GM12801 (cell line): ENCODE data around the gene CDC73.

Experiments
- TF ChIP-seq, protein P1 (sequence below): IDR thresholded peaks from one replicate; pipeline ENCODE4 v1.5.1; 2011; ENCODE audit warnings: control low read depth; ENCODE audit not compliant: insufficient read length; ENCODE audit errors: extremely low read depth

CDC73 gene

GRCh38 chr1:193237381-193237978, 115.6 kb downstream of the CDC73 start:
- TF ChIP-seq, protein P1, sequence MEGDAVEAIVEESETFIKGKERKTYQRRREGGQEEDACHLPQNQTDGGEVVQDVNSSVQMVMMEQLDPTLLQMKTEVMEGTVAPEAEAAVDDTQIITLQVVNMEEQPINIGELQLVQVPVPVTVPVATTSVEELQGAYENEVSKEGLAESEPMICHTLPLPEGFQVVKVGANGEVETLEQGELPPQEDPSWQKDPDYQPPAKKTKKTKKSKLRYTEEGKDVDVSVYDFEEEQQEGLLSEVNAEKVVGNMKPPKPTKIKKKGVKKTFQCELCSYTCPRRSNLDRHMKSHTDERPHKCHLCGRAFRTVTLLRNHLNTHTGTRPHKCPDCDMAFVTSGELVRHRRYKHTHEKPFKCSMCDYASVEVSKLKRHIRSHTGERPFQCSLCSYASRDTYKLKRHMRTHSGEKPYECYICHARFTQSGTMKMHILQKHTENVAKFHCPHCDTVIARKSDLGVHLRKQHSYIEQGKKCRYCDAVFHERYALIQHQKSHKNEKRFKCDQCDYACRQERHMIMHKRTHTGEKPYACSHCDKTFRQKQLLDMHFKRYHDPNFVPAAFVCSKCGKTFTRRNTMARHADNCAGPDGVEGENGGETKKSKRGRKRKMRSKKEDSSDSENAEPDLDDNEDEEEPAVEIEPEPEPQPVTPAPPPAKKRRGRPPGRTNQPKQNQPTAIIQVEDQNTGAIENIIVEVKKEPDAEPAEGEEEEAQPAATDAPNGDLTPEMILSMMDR: no peak

DNA sequence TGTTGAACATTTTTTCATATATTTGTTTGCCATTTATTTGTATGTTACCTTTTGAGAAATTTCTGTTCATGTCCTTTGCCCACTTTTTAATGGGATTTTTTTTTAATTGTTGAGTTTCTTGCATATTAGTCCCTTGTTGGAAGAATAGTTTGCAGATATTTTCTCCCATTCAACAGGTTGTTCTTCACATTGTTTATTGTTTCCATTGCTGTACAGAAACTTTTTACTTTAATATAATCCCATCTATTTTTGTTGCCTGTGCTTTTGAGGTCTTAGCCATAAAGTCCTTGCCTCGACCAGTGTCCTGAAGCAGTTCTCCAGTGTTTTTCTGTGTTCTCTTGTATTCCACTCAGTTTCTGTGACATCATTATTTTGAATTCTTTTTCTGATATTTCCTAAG, 118.8 kb downstream of the CDC73 start:
- TF ChIP-seq, protein P1: no peak

DNA sequence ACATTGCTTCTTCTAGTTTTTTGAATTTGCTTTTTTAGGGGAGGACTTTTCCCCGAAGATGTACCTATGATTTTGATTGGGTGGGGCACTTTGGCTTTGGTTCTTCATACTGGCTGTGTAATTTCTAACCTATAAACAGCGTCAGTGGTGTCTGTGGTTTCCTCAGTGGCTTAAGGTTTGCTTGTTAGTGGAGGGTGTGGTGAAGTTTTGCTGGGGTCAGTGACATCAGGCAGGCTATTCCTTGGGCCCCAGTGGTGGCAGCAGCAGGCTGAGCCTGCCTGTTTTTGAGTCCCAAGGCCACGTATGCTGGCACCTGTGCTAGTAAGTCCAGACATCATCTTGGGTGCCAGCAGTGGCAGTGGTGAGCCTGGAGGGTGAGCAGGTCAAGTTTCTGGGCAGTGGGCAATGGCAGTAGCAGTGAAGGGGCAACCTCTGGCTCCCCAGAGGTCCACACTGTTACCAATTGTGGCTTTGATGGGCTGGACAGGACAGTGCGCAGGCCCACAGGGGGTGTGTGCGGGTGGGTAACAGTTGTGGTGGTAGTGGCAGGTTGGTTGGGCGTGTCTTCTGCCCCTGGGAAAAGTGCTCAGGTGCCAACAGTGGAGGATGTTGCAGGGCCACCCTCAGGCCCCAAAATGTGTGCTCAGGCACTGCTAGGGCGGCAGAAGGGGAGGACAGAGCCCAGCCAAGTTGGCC, 119.4 kb downstream of the CDC73 start:
- TF ChIP-seq, protein P1: no peak

DNA sequence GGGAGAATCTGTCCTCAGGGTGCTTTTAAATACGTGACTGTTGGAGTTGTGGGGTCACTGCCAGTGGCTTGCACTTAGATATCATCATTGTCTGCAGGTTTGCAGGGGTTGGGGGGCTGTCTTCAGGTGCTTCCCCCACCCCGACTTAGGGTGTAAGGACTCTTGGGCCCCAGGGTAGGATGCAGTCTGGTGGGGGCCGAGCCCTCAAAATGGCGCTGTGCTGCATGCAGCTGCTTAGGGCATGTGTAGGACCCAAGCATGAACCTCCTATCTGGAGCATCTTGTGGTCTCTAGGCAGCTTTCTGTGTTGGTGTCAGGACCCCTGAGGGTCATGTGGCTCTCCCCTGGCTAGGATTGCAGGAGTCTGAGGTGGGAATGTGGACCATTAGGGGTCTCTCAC, 120.2 kb downstream of the CDC73 start:
- TF ChIP-seq, protein P1: no peak

- TF ChIP-seq, protein P1: no peak
Measured at GRCh38 chr1:193249187-193249586, 127.4 kb downstream of the CDC73 start.

DNA sequence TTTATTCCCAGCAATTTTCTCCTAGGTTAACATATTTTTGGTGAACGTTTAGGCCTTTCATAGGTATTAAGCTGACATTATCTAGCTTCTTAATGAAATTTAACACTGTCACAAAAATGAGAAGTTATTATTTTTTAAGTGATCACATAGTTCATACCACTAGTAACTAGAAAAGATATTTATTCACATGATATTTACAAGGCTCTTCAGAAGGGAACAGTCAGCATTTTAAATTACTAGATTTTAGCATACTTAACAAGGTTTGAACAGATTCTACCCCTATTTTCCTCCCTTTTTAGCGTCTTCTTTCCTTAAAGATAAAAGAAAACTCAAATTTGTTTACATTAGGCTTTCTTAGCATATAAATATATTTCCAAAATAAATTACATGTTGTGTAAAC, 130.1 kb downstream of the CDC73 start:
- TF ChIP-seq, protein P1: no peak

DNA sequence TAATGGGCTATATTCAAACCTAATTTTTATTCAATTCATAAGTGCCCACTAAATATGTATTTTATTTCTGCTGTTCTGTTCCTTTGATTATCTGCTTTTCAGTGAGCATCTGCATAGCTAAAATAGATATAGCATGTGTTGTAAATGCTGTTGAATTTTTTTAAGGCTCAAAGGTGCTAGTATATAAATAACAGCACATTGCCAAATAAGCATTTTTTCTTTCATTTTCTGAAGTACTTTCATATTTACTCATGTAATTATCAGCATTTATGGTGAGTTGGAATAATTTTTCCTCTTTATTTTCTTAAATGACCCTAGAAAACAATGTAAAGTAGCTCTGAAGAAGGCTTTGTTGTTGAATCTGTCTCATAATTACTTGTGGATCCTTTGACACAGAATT, 134.2 kb downstream of the CDC73 start:
- TF ChIP-seq, protein P1: no peak
